NK-92 (cell line): Measurements from ENCODE around the gene YY2.
"Not testable (repeated sequence)": the region's sequence is repeated elsewhere in the genome, so short reads cannot be mapped to it uniquely, and the experiment has no call there.

Experiments used
- DNase-seq: peaks from one replicate; lab custom pipeline; 2025; ENCODE audit not compliant: unreplicated experiment; lab: John Stamatoyannopoulos, UW

YY2 gene

GRCh38 chrX:21855937-21856415 lies at the start of gene YY2:
TSS of gene YY2 (plus strand) at chrX:21855987. CDS start at chrX:21856485, 498 bp downstream.
- DNase-seq: no peak

DNA sequence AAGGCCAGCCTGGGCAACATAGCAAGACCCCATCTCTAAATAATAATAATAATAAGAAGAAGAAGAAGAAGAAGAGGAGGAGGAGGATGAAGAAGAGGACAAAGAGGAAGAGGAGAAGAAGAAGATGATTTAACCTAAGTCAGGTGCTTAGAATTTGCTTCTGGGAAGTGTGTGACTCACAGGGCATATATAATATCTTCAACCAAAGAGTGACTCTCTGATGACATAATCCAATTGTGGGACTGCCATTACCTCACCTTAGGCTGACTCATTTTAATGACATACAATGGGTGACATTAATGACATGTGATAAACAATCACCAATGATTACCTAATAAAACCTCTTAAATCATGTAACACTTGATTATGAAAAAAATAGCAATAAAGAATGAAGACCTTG lies 49.1 kb upstream of the YY2 start:
- DNase-seq: no peak

DNA sequence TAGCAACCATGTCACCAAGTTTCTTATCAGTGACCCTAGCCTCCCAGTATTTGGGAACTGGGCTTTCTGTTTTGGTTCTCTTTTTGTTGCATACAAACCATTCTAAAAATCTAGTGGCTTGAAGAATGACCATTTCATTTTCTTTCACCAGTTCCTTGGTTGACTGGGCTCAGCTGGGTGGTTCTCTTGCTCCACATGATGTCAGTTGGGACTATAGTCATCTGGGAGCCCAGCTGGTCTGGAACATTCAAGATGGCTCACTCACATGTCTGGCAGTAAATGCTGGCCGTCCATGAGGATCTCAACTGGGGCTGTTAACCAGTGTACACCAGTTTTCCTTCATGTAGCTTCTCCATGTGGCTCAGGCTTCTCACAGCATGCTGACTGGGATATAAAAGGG lies 44.0 kb upstream of the YY2 start:
- no peak for DNase-seq

- DNase-seq: no peak
These were observed 43.2 kb upstream of the YY2 start for GRCh38 chrX:21812628-21813027.

DNA sequence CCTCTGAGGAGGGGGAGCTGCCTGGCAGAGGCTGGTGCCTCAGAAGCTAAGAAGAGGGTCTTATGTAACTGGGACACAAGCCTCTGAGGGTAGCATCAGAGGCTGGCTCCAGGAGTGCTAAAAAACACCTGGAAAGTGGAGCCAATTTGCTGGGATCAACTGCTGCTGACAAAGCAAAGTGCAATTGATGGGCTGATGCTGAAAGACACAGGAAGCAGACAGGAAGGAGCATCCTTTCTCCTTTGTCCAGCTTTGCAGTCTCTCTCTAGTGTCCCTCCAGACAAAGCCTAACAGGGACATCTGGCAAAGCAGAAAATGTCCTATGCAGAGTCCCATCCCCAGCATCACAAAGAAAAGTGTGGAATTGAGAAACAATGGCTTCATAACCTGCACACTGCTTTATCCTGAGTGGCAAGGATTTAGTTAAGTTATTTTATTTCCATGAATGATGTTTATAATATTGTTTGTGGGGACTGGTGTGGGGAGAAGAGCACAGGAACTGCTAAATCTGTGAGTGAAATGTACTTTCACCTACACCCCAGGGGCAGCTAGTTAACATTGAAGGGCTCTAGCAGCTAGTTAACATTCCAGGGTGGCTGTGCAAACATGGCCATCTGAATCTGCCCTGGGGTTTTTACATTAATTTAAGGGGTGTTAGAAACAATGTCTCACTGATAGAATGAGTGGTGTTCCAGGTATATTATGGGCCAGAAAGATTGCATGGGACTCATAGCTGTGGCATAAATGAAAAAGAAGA lies 42.0 kb upstream of the YY2 start:
- no peak for DNase-seq

DNA sequence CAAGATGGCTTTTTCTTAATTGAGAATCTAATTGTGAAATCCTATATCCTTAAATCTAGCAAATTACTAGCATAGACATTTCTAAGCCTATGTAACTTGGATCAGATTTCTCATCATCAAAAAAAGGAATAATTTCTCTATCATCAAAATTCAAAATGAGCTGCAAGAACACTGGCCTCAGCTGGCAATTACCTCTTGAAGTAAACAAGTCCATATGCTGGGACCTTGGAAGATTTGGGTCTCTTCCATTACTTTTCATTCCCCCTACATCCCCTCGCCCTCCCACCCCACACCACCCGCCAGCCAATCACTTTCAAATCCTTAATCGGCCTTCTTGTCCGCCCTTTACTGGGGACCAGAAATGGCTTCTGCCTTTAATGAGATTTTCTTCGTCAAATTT lies 39.7 kb upstream of the YY2 start:
- DNase-seq: no peak

DNA sequence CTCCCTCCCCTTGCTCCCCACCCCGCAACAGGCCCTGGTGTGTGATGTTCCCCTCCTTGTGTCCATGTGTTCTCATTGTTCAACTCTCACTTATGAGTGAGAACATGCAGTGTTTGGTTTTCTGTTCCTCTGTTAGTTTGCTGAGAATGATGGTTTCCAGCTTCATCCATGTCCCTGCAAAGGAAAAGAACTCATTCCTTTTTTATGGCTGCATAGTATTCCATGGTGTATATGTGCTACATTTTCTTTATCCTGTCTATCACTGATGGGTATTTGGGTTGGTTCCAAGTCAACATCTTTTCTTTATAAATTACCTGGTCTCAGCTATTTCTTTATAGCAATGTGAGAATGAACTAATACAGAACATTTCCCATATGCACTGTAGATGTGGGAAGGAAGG lies 35.6 kb upstream of the YY2 start:
- DNase-seq: not testable (repeated sequence)

DNA sequence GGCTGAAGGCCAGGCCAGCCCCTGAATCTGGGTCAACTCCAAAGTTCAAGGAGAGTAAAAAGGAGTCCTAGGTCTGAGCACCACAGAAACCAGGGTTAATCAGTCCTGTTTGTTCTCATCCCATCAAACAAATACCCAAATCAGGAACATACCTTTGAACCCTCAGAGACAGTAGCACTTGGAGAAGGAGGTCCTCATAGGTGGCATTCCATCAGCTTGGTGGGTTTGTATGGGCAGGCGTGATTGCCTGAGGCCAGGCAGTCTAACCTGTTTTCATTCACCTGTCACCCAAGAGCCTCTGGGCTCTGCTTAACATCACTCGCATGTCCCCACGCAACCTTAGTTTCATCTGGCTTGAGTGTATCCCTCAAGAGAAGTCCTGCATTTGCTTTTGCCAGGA lies 33.9 kb upstream of the YY2 start:
- no peak for DNase-seq

DNA sequence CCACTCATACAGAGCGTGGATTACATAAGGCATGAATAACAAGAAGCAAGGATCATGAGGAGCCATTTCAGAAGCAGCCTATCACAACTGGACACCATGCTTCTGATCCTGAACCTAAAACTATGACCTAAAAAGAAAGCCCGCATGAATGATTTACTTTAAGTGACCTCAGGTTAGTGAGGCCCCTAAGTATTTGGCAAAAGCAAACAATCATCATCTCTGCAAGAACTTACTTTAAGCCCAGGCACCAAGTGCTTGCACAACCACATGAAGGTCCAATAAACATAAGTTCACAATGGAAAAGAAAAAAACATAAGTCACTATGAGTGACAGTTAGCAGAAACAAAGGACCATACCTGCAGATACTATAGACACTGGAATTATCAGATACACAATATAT lies 24.3 kb upstream of the YY2 start:
- DNase-seq: no peak

DNA sequence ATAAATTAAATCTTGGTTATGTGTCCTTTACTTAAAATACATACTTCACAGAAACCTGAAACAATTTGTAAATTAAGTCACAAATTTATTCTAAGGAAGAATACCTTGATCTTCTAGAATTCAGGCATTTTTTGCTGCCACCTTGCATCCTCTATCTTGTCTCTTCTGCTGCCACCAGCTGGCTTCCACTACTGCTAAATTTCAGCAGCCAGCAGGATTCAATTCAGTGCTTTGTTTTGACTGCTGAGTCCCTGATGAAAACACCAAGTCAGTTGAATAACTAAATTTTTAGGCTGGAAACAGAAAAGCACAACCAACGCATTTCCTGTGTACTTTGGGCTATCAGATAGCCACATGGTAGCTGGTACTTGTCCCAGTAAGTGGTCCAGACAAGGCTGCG lies 18.7 kb upstream of the YY2 start:
- no peak for DNase-seq

GRCh38 chrX:21838937-21839333 lies 16.9 kb upstream of the YY2 start:
- no peak for DNase-seq

- peak; percentile 2 for DNase-seq
These were observed 16.2 kb upstream of the YY2 start, which contains the start of gene MBTPS2 for GRCh38 chrX:21839334-21840192. TSS of gene MBTPS2 (plus strand) at chrX:21839617. CDS start at chrX:21839735, 118 bp downstream.

DNA sequence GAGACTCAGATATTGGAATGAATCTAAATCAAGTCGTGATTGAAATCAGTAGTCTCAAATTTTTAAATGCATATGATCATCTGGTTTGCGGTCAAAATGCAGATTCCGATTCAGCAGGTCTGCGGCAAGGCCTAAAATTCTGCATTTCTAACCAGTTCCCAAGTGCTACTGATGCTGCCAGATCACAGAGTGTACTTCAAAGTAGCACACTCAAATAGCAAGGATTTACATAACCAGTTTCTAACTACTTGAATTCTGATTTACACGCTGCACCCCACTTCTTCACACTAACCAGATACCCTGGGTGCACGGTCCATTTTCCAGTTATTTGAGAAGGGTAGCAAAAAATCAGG lies 15.6 kb upstream of the YY2 start:
- DNase-seq: no peak

GRCh38 chrX:21843179-21843578 lies 12.6 kb upstream of the YY2 start:
- no peak for DNase-seq

DNA sequence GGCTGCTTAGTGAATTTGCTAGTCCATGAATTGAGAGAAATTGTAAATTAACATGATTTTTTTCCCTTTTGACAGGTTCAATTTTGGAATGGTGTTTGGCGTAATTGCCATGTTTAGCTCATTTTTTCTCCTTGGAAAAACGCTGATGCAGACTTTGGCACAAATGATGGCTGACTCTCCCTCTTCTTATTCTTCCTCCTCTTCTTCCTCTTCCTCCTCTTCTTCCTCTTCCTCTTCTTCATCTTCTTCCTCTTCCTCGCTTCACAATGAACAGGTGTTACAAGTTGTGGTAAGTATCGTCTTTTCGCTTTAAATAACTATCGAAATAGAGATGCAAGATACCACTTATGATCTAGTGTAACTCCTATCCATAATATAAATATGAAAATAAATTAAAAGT lies 10.7 kb upstream of the YY2 start:
- DNase-seq: no peak

- DNase-seq: no peak
These were observed 8.4 kb upstream of the YY2 start for GRCh38 chrX:21847342-21847741.

- no peak for DNase-seq
These were observed 2.2 kb upstream of the YY2 start for GRCh38 chrX:21853578-21853977.

DNA sequence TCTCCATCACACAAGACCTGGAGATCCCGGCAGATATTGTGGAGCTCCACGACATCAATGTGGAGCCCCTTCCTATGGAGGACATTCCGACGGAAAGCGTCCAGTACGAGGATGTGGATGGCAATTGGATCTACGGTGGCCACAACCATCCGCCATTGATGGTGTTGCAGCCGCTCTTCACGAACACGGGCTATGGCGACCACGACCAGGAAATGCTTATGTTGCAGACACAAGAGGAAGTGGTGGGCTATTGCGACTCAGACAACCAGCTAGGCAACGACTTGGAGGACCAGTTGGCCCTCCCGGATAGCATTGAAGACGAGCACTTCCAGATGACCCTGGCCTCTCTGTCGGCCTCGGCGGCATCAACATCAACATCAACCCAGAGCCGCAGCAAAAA lies 717 bp downstream of the YY2 start:
- DNase-seq: no peak

DNA sequence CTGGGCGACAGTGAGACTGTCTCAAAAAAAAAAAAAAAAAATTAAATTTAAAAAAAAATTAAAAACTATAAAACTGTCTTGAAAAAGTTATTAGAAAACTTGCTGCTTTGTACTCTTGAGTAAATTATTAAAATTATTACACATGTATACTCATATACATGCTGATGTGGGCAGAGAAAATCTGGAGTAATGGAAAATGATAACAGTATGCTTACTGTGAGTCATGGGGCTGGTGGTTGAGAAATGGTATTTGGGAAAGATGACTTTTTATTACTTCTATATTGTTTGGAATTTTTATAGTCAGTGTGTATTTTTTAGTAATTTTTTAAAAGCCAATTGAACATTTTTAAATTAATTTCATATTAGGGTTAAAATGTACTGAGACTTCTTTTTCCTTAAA lies 7.5 kb downstream of the YY2 start:
- no peak for DNase-seq

DNA sequence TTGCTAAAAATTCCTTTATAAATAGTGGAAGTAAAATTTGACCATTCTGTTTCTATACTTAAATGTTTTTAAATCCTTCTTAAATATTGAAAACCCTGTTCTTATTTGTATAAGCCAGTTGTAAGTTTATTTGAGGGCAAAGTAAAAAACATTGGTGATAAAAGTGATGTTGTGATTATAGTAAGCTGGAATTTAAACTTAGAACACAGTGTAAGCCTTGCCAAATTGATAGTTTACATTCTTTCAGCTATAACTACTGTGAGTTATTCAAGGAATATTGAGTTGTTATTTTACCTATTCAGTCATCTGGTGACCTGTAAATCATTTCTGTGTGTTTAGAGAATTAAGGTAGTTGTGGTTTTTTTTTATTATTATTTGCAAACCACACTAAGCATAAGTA lies 9.6 kb downstream of the YY2 start:
- no peak for DNase-seq

DNA sequence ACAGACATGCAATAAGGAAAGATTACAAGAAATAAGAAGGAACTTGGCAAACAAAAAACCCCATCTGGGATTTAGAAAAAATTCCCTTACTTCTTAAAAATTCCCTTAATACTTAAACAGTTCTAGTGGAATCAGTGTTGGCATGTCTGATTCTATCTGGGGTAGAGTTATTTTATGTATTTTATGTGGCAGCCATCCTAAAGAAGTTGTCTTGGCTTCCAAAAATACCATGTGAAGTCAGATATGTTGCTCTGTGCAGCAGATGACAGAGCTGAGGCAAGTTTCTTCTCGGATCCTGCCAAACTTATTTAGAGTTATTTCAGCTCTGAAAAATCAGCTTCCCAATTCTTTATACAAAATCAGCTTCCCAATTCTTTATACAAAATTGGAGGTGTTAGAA lies 14.7 kb downstream of the YY2 start:
- DNase-seq: no peak

DNA sequence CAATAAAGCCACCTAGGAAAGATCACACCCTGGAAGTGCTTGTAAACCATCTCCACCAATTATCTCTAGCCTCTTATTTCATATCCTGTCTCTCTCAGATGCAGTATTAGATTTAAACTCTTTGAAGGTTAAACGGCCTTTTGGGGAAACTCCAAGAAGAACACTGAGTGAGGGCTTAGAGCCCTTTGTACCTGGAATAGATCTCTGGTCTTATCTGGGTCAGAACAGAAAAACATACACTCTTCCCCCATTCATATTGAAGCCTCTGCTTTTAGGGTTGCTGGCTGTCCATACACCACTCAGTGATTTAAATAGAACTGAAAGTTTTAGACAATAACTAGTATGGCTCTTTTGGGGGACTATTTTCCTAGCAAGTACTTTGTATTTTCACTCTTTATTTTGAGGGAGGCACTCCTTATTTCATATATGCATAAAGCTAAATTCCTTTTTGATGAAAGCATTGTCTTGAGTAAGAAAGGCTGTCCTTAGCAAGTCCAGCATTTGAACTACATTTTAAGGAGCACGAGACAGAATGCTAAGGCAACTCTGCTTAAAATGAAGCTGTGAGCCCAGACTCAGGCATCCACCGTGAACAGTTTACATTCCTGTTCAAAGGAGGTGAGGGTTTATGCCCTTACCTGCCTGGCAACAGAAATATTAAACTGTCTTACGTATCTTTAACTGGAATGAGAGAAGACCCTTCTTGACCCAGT lies 17.4 kb downstream of the YY2 start:
- no peak for DNase-seq
